Left lung (tissue), 10 donors: ENCODE results near the gene ZNF236. TPM values are rescaled to one million over a fixed set of nuclear protein-coding genes. Genes with fewer than 3 reads are reported as not detected.

Source experiments
- ATAC-seq: fragments of 200-7000 bp; cut with Tn5 transposase; one replicate; pipeline ENCODE4 v1.9.1; 2020; ENCODE audit warnings: moderate library complexity
- DNase-seq, 4 donors: peaks; one replicate each; pipeline ENCODE4 v3.0.0-alpha.2; 2013 to 2020
- H3K27ac ChIP-seq, 2 donors: fragments of 200-600 bp; sonication (generic) in 1 of 2; one replicate each; pipeline versions ENCODE4 v1.5.0 to v1.8.0; 2020 to 2021
- H3K27me3 ChIP-seq, 2 donors: fragments of 200-600 bp; sonication (generic) in 1 of 2; one replicate each; pipeline versions ENCODE4 v1.5.0 to v1.8.0; 2020 to 2021
- H3K36me3 ChIP-seq, 2 donors: fragments of 200-600 bp; sonication (generic) in 1 of 2; one replicate each; pipeline versions ENCODE4 v1.5.0 to v1.8.0; 2020 to 2021
- H3K4me1 ChIP-seq, 2 donors: fragments of 200-600 bp; one replicate each; pipeline ENCODE4 v1.8.0; 2021
- H3K4me3 ChIP-seq, 2 donors: fragments of 200-600 bp; sonication (generic) in 1 of 2; one replicate each; pipeline versions ENCODE4 v1.5.0 to v1.8.0; 2020 to 2021; ENCODE audit warnings: mild to moderate bottlenecking in 1 of 2
- H3K9me3 ChIP-seq, 2 donors: fragments of 200-600 bp; sonication (generic) in 1 of 2; one replicate each; pipeline versions ENCODE4 v1.5.0 to v1.8.0; 2020 to 2021
- CTCF ChIP-seq, 2 donors: fragments of 200-600 bp; sonication (generic) in 1 of 2; IDR thresholded peaks; one replicate each; pipeline versions ENCODE4 v1.5.0 to v1.8.0; 2021; ENCODE audit warnings: antibody characterized with exemption in 2 of 2
- intact Hi-C, 2 donors: fragments of 100-400 bp; cut with DNase I; formaldehyde crosslinking; loops; one replicate each; pipeline versions ENCODE4 v1.11.2 to v1.14.2; 2022
- polyA plus RNA-seq, 6 donors: library from polyadenylated mRNA; unstranded; fragments of 120-200 nt; gene quantifications; one replicate each; pipeline ENCODE4 v1.2.1, GENCODE V29; 2013; ENCODE audit not compliant: insufficient read length in 6 of 6
- total RNA-seq, 2 donors: library from RNA; stranded (reverse); fragmentation: NEBNext Ultra II Directional; extraction: Animal tissue kit (Norgen Biotek cat#: 25700); gene quantifications; one replicate each; pipeline ENCODE4 v1.2.1, GENCODE V29; 2021
- donor health status: DM: no; HTN: yes; CAD: no.
- donor health status: DM: no; HTN: no; CAD: no.

ZNF236 gene
- total and polyA plus RNA-seq, 8 donors: 10.9 to 15.1 (median 12.5) TPM

- TF ChIP-seq CTCF (IDR thresholded peaks at IDR 0.05): no peak
- no peak overlapping the region for H3K4me3 ChIP-seq
- H3K4me1 ChIP-seq: peaks cover 0 to 4% of the 10 kb centered on the region in 2 donors
- DNase-seq (no peak), ATAC-seq (no peak)
- H3K36me3 ChIP-seq: peaks cover 0 to 20% of the 10 kb centered on the region in 2 donors
- no peaks in the 10 kb centered on the region for H3K9me3 ChIP-seq
- intact Hi-C loops: no loop called here
- no peak overlapping the region for H3K27ac ChIP-seq
- no peaks in the 10 kb centered on the region for H3K27me3 ChIP-seq
Measured at GRCh38 chr18:76847916-76848315, 25.6 kb downstream of the ZNF236 start.

GRCh38 chr18:76850112-76850511 lies 27.8 kb downstream of the ZNF236 start:
- H3K36me3 ChIP-seq: peaks cover 0 to 31% of the 10 kb centered on the region in 2 donors
- intact Hi-C loops: no loop called here
- DNase-seq (no peak), ATAC-seq (no peak)
- no peak overlapping the region for H3K27ac ChIP-seq
- no peaks in the 10 kb centered on the region for H3K27me3 ChIP-seq
- H3K9me3 ChIP-seq: no peaks in the 10 kb centered on the region
- no peak overlapping the region for H3K4me3 ChIP-seq
- TF ChIP-seq CTCF (IDR thresholded peaks at IDR 0.05): no peak
- H3K4me1 ChIP-seq: no peaks in the 10 kb centered on the region

- Histone ChIP-seq H3K9me3 (no peaks in the 10 kb centered on the region), H3K27ac (no peak overlapping the region), H3K4me1 (no peaks in the 10 kb centered on the region), H3K27me3 (no peaks in the 10 kb centered on the region), H3K36me3 (peaks cover 0 to 53% of the 10 kb centered on the region in 2 donors), H3K4me3 (no peak overlapping the region)
- DNase-seq (no peak), ATAC-seq (no peak)
- no peak for TF ChIP-seq CTCF (IDR thresholded peaks at IDR 0.05)
- intact Hi-C loops: no loop called here
Measured at GRCh38 chr18:76855594-76855993, 33.2 kb downstream of the ZNF236 start.

GRCh38 chr18:76857476-76857875 lies 35.1 kb downstream of the ZNF236 start:
- Histone ChIP-seq H3K9me3 (no peaks in the 10 kb centered on the region), H3K27ac (no peak overlapping the region), H3K4me1 (no peaks in the 10 kb centered on the region), H3K36me3 (peaks cover 0 to 57% of the 10 kb centered on the region in 2 donors), H3K4me3 (no peak overlapping the region), H3K27me3 (no peaks in the 10 kb centered on the region)
- no peak for TF ChIP-seq CTCF (IDR thresholded peaks at IDR 0.05)
- ATAC-seq: no peak
- DNase-seq: no peak
- intact Hi-C loops: no loop called here

GRCh38 chr18:76859474-76860339 lies 37.4 kb downstream of the ZNF236 start:
- H3K4me1 ChIP-seq: no peaks in the 10 kb centered on the region
- peaks cover 0 to 51% of the 10 kb centered on the region in 2 donors for H3K36me3 ChIP-seq
- no peak for TF ChIP-seq CTCF (IDR thresholded peaks at IDR 0.05)
- DNase-seq (no peak), ATAC-seq (no peak)
- H3K27ac ChIP-seq: no peak overlapping the region
- H3K4me3 ChIP-seq: no peak overlapping the region
- intact Hi-C loops: no loop called here
- H3K27me3 ChIP-seq: no peaks in the 10 kb centered on the region
- H3K9me3 ChIP-seq: no peaks in the 10 kb centered on the region
